HG03139 (cell line): Measurements from ENCODE around the gene SPINT1.

ENCODE experiments used
- ATAC-seq: cut with Tn5 transposase; IDR thresholded peaks from one replicate; pipeline ENCODE4 v1.9.1; 2021; ENCODE audit not compliant: unreplicated experiment

Gene SPINT1

DNA sequence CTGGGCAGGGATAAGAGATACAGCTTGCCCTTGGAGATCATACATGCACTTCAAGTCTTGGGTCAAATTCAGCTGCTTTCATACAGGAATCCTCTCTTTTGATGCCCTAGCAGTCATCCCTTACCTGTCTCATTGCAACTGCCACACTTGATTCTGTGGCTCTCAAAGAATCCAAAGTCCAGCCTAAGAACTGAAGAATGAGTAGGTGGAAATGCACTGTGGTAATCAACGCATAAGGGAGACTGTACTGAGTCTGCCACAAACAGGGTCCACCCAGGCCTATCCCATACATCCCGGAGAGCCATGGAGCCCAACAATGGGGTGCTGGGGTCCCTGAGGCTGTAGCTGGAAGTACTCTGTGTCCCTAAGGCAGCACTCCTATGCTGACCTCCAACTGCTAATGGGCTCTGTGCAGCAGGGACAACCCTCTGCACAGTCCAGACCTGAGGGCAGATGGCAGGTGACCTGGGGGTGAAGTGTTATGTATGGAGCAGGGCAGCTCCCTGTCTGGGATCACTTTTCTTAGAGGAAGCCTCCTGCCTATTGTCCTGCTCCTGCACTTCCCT, 48.7 kb downstream of the SPINT1 start:
- ATAC-seq = no peak

DNA sequence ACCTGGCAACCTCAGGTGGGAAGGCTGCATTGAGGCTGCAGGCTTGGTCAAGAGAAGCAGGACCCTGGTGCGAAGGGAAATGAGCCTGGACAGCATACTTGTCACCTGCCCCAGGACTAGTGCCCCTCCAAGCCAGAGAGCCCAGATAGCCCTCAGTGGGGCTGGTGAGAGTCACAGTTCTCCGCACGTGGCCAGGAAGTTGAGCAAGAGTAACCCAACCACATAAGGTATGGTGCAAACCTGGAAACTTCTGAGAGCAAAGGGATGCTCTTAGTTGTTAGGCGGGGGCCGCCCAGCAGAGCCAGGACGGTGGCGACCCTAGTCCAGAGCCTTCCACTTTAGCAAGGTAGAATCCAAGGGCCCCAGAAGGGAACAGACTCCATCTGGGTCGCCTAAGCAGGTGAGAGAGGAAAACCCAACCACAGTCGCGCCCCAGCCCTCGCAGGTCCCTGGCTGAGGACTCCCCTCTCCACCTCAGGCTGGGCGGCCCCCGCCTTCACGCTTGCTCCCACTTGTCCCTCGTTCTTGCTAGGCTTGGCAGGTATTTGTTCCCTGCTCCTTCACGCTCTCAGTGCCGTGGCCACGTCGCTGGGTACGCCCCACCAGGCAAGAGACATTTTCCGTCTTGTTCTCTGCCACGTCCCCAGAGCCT, 49.3 kb downstream of the SPINT1 start:
- ATAC-seq = no peak

DNA sequence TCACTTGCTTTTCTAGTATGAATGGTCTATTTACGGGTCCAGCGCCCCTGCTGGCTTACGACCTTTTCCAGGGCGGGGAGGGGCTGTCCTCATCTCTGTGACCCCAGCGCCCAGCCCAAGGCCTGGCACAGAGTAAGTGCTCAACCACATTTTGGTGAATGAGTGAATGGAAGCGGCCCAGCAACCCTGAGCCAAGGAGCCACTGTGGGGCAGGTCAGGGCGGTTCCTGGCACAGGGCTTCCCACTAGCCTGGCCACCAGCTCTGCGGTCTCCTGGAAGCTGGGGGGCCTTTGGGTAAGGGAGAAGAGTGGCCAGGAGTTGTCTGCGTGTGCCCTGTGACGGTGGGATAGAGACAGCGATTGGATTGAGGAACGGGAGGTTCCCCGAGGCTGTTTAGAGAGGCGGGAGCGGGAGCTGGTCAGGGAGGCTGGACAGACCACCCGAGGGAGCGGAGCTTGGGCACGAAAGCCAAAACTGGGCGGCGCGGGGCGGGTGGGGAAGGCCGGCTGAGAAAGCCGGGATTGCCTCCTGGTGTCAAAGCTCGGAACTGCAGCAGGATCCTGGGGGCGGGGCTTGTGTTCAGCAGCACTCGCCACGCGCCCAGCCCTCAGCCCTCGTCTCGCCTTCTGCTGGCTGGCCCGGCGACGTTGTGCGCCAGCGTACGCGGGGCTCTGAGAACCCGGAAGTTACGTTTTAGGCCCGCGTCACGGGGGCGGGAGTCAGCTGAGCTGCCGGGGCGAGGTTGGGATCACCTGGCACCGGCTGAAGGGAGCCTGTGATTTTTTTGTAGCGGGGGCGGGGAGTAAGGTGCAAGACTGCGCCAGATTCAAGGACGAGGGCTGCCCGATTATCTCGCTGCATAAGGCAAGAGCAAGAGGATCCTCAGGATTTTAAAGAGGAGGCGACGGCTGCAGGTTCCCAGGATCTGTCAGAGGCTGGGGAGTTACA, 50.2 kb downstream of the SPINT1 start, which contains the start of gene VPS18:
VPS18 (plus strand) TSS at position 718 of the 948 bp plus-strand sequence. CDS start 319 bp downstream, outside the sequence.
- ATAC-seq = peak; percentile 80

GRCh38 chr15:40894681-40895448, 51.0 kb downstream of the SPINT1 start:
- no peak for ATAC-seq

DNA sequence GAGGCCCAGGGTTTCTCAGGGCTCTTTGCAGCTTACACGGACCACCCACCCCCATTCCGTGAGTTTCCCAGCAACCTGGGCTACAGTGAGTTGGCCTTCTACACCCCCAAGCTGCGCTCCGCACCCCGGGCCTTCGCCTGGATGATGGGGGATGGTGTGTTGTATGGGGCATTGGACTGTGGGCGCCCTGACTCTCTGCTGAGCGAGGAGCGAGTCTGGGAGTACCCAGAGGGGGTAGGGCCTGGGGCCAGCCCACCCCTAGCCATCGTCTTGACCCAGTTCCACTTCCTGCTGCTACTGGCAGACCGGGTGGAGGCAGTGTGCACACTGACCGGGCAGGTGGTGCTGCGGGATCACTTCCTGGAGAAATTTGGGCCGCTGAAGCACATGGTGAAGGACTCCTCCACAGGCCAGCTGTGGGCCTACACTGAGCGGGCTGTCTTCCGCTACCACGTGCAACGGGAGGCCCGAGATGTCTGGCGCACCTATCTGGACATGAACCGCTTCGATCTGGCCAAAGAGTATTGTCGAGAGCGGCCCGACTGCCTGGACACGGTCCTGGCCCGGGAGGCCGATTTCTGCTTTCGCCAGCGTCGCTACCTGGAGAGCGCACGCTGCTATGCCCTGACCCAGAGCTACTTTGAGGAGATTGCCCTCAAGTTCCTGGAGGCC, 55.8 kb downstream of the SPINT1 start:
- ATAC-seq = no peak

- no peak for ATAC-seq
Measured at GRCh38 chr15:40900256-40901052, 56.6 kb downstream of the SPINT1 start.

- ATAC-seq = no peak
Measured at GRCh38 chr15:40901053-40901443, 57.2 kb downstream of the SPINT1 start.

DNA sequence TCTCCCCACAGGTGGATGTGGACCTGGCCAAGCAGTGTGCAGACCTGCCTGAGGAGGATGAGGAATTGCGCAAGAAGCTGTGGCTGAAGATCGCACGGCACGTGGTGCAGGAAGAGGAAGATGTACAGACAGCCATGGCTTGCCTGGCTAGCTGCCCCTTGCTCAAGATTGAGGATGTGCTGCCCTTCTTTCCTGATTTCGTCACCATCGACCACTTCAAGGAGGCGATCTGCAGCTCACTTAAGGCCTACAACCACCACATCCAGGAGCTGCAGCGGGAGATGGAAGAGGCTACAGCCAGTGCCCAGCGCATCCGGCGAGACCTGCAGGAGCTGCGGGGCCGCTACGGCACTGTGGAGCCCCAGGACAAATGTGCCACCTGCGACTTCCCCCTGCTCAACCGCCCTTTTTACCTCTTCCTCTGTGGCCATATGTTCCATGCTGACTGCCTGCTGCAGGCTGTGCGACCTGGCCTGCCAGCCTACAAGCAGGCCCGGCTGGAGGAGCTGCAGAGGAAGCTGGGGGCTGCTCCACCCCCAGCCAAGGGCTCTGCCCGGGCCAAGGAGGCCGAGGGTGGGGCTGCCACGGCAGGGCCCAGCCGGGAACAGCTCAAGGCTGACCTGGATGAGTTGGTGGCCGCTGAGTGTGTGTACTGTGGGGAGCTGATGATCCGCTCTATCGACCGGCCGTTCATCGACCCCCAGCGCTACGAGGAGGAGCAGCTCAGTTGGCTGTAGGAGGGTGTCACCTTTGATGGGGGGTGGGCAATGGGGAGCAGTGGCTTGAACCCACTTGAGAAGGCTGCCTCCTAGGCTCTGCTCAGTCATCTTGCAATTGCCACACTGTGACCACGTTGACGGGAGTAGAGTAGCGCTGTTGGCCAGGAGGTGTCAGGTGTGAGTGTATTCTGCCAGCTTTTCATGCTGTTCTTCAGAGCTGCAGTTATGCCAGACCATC, 59.0 kb downstream of the SPINT1 start:
- ATAC-seq = no peak

DNA sequence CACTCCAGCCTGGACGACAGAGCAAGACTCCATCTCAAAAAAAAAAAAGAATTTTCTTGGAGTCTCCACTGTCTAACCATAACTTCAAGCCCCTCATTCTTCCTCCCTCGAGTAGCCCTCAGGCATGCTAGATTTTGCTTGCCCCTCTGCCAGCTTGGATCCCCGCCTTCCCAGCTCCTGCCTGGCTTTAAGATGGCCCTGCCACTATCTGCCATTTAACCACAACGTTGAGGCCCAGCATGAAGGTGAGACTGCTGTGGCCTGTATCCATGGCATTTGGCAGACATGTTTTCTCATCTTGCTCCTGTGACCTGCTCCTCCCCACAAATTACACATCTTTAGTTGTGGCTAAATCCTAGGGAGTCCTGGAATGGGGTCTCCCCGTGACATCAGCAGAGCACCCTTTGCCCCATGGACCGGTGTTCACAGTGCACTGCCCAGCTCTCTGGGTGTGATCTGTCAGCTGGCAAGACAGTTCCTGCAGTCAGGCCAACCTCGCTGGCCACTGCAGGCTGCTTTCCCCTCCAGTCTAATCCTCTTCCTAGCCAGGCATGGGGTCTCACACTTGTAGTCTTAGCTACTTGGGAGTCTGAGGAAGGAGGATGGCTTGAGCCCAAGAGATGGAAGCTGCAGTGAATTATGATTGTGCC, 60.8 kb downstream of the SPINT1 start:
- no peak for ATAC-seq

- ATAC-seq = peak; percentile 59
Measured at GRCh38 chr15:40906091-40906990, 62.5 kb downstream of the SPINT1 start.

DNA sequence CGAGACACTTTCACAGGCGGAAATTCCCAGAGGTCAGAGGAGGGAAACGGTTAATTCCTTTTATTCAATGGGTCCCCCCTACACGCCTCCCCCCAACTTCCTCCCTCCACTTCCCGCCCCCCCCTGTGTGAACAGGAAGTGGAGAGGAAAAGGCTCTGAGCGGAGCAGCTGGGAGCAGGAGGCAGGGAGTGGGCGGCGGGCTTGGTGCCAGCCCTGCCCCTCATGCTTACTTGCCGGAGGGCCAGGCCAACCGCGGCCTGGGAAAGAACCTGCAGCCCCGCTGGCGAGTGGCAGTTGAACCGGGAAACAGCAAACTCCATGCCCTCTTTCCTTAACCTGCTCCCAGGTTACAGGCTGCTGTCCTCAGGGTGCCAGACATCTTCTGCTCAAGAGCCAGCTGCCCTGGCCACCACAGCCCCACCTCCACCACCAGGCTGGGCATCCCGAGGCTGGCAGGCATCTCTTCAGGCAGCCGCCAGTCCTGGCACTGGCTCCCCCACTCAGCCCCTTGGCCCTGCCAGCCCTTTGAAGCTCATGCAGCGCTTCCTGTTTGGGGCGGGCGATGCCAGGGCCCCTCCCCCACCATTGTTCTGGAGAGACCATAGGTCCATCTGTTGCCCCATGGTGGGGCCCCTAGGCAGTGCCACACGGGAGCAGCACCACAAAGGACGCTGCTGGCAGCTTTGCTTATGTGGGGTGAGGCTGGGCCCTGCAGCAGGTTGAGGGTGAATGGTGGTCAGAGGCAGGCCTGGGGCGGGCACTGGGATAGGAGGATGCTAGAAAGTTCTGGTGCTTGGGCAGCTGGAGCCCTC, 63.3 kb downstream of the SPINT1 start:
- ATAC-seq = no peak
